Measurements from ENCODE around the gene CCSER1.

- no peak for TF ChIP-seq POLR2A (IDR thresholded peaks at IDR 0.05; ENCODE audit: low read depth, low read length)
- TF ChIP-seq TAF1 (IDR thresholded peaks at IDR 0.05; ENCODE audit: borderline replicate concordance, low read depth, low read length): no peak
- no peak for TF ChIP-seq POLR2AphosphoS5 (IDR thresholded peaks at IDR 0.05; ENCODE audit: low read depth, low read length)
Measured at GRCh38 chr4:91035276-91035675, 908.1 kb downstream of the CCSER1 start.
